Measurements from ENCODE around the gene FRMD4A.
"Not testable (repeated sequence)": the region's sequence is repeated elsewhere in the genome, so short reads cannot be mapped to it uniquely, and the experiment has no call there.

Gene FRMD4A

DNA sequence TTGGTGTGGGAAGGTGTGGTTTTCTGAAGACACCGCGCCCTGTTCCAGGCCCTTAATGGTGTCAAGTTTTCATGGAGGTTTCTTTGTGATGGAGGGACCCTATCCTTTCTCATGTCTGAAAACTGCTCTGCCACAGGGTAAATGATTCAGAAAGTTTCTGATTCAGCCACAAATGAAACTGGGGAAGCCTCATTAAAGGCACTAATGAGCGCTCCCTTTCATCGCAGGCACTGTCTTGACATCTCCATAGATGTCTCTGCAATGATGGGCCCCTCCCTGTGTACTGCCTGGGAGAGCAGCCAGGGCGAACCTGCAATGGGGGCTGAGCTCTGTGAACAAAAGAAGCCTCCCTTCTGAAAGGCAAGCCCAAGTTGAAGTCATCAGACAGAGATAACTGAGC is 388.7 kb downstream of the FRMD4A start:
- DNase-seq, result no peak

GRCh38 chr10:13939391-13939790 is 391.3 kb downstream of the FRMD4A start:
- DNase-seq, result no peak

- no peak for DNase-seq
These were observed 391.8 kb downstream of the FRMD4A start for GRCh38 chr10:13938950-13939349.

GRCh38 chr10:13936826-13937225 is 393.9 kb downstream of the FRMD4A start:
- no peak for DNase-seq

DNA sequence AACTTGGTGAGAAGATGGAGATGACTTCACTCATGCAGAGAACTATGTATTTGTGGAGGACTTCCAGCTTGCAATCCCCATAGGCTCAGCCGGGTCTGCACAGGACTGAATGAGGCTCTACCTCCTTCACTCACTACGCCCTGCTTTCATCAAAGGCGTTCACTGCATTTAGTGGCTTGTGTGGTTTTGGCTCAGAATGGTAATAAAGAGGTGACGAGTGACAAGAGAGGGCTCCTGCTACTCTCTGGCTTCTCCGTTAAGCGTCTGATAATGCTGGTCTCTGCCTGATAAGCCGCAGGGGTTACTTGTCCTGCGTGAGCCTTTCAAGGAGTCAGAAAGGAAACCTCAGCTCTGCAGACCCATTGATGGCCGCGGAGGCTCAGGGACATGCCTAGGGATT is 400.6 kb downstream of the FRMD4A start:
- peak; percentile 16 for DNase-seq

DNA sequence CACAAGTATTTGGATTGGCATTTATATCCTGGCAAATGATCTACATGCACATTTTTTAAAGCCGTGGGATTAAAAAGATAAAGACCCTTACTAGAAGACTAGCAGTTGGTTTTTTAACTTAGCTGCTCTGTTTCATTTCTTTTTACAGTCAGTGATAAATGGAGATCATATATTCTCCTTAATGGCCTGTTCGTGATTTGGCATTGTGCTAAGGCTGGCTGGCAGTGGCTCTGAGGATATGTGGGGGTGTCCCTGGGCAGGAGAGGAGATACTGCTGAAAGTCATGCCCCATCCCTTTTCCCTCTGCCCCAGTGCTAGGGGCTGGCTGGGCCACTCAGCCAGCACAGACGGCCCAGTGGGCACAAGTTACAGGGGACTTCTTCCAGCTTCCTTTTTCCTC is 402.3 kb downstream of the FRMD4A start:
- DNase-seq, result no peak

DNA sequence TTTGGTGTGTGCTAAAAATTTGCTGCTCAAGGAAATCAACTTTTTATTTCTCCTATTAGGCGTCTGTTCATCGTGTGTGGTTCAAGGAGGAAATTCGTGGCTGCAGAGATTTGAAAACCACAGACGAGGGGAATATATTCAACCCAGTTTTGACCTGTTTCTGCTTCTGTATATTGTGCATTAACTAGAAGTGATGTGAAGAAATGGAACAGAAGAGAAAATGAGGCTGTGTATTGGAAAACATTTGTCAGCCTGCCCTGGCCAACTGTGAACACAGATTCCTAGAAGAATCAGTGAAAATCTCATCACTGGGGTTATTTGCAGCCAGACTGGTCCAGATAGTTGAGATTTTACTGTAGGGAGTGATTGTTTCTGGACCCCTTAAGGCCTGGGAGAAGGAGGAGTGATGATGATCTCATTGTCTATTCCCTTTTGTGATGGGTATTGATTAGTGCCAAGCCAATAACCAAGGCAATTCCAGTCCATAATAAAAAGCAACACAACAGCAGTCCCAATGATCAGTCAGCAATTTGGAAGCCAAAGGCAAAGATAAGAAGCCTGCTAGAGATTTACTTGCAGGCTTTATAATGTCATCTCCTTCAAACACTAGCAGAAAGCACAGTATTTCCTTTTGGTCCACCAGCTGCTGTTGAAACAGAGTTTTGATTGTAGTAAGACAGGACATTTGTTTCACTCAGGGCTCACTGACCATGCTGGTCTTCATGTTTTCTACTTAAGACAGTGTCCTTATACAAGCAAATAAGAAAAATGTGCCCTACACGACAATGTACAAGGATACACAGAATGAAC is 404.5 kb downstream of the FRMD4A start:
- DNase-seq, result no peak

- DNase-seq, result no peak
These were observed 406.5 kb downstream of the FRMD4A start for GRCh38 chr10:13924040-13924725.

GRCh38 chr10:13922586-13922985 is 408.1 kb downstream of the FRMD4A start:
- DNase-seq, result no peak

DNA sequence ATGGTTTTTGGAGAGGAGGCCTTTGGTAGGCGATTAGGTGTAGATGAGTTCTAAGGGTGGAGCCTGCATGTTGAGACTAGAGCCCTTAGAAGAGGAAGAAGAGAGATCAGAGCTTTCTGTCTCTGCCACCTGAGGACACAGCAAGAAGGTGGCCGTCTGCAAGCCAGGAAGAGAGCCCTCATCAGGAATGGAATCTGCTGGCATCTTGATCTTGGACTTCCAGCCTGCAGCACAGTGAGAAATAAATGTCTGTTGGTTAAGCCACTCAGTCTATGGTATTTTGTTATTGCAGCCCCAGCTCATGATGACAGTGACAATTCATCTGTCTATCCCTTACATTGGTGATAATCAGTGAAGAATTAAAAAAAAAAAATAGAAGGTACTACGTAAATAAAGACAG is 408.8 kb downstream of the FRMD4A start:
- no peak for DNase-seq

GRCh38 chr10:13921131-13921530 is 409.6 kb downstream of the FRMD4A start:
- DNase-seq, result not testable (repeated sequence)

GRCh38 chr10:13920465-13920864 is 410.3 kb downstream of the FRMD4A start:
- DNase-seq, result no peak

DNA sequence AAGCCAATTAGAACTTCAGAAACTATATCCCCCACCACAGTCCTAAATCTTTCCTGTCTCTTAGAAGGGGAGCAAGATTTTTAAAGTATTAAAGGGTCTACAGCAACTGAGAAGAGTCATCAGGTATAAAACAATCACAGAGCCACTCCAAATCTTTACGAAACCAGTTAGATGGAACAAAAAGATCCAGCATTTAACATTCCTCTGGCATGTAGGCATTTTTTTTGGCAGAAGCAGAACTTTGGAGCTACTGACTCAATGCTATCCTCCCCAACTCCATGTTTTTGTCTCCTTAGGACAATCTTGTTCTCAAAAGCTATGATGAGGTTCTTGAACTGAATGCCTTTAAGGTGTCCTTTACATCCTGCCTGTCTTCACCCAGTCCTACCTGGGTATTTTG is 410.7 kb downstream of the FRMD4A start:
- no peak for DNase-seq

DNA sequence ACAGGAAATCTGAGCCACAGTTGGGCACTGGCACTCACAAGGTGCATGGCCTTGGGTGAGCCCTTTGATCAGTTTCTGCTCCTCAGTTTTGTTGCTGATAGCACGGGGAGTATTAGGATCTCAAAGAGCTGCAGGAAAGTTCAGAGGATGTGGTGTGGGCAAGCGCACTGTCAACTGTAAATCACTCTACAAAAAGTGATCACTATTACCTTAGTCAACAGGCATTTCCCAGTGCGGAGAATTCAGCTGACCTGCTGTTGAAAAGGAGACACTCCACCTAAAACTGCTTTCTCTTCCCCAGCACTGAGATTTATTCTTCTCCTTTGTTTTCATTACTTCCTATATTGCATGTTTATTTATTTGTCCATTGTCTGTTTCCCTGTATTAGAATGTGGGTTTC is 412.9 kb downstream of the FRMD4A start:
- DNase-seq, result no peak

GRCh38 chr10:13916384-13916947 is 414.3 kb downstream of the FRMD4A start:
- no peak for DNase-seq

- no peak for DNase-seq
These were observed 415.0 kb downstream of the FRMD4A start for GRCh38 chr10:13915710-13916109.

DNA sequence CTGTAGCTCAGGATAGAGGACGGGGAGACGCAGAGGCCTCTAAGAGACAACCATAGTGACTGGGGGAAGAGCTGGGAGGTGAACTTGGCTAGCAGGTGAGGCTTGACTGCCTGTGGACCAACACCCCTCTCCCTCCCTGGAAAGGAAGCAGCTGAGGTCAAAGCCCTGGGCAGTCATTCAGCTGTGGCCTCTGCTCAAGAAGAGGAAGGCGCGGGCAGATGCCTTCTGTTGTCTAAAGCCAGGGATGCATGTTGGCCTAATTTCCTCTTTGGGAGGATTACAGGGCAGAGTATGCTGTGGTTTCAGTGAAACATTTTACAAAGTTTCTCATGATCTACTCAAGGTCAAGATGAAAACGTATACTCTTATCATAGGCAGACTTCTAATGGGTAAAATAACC is 416.8 kb downstream of the FRMD4A start:
- DNase-seq, result no peak

- no peak for DNase-seq
These were observed 418.8 kb downstream of the FRMD4A start for GRCh38 chr10:13911821-13912520.

GRCh38 chr10:13909516-13910258 is 421.0 kb downstream of the FRMD4A start:
- no peak for DNase-seq

DNA sequence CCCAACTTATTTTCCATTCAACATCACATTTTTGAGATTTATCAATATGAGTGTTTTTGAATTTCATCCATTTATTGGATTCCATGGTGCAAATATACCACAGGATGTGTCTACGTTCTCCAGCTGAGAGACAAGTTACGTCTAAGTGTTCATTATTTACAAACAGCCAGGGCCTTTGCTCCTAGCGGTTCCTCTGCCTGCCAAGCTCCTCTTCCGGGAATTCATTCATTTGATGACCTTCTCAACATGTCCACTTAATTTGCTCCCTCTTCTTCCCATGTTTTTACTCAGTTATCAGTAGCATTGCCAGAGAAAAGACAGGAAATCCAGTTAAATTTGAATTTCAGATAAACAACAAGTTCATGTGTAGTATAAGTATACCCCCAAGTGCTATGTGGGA is 422.2 kb downstream of the FRMD4A start:
- DNase-seq, result no peak

DNA sequence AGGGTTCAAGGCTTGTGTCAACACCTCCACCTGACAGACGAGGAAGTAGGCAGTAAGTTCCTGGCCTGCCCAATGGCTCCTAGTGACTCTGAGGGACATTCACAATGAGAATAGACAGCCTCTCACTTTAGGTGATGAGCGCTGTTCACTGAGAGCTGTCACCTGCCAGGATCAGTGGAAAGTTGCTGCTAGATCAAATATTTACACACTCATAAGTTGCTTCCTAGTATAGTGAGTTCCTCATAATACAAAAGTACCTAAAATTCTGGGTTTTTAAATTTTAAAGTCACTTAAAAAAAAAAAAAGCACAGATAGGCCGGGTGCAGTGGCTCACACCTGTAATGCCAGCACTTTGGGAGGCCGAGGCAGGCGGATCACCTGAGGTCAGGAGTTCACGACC is 423.2 kb downstream of the FRMD4A start:
- no peak for DNase-seq

DNA sequence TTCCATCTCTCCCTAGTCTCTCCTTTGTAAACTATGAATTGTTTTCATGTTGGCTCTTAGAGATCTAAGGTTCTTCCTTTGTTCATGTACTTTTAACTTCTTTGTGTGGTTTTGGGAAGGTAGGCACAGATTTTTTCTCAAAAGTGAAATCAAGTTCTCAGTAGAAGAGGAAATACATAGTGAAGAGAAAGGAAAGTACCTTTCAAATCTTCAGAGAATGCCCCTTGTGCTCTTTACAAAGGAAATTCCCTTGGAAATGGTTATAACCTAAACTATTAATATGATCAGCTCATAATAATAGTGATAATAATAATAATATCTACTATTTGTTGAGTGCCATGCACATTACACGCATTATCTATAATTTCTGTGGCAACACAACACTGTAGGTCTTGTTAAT is 425.4 kb downstream of the FRMD4A start:
- no peak for DNase-seq

- DNase-seq, result no peak
These were observed 426.7 kb downstream of the FRMD4A start for GRCh38 chr10:13904064-13904463.
